Measurements from ENCODE around the gene ERGIC3. TPM values are rescaled to one million over a fixed set of nuclear protein-coding genes. Genes with fewer than 3 reads are reported as not detected.

The ERGIC3 gene
- total RNA-seq, 2 donors from 2014 or later, result 120 to 136 TPM

- Histone ChIP-seq H3K4me3 (no peak overlapping the region), H3K9me3 (no peaks in the 10 kb centered on the region), H3K27ac (no peak overlapping the region), H3K27me3 (no peaks in the 10 kb centered on the region), H3K4me1 (no peaks in the 10 kb centered on the region), H3K36me3 (replicated peaks in 1 of 2; ENCODE audit: insufficient read depth in 1 of 2, low read depth in 2 of 2) (peaks cover 0 to 22% of the 10 kb centered on the region in 2 donors)
- no peak for DNase-seq
- WGBS, 2 donors, result 88 to 100% methylated on average over 4 to 7 of the region's 8 CpGs
- intact Hi-C loops (cut with DNase I), result no loop called here
- ATAC-seq, result no peak
- TF ChIP-seq POLR2A (IDR thresholded peaks at IDR 0.05) (no peak), CTCF (IDR thresholded peaks at IDR 0.05) (no peak)
Measured at GRCh38 chr20:35556871-35557270, 15.0 kb downstream of the ERGIC3 start.

- 84 to 95% methylated on average over 4 of the region's 4 CpGs for WGBS, 2 donors
- no peak for TF ChIP-seq CTCF (IDR thresholded peaks at IDR 0.05)
- no peaks in the 10 kb centered on the region for H3K4me1 ChIP-seq
- intact Hi-C loops (cut with DNase I), result no loop called here
- DNase-seq, result no peak
- no peaks in the 10 kb centered on the region for H3K9me3 ChIP-seq
- ATAC-seq, result no peak
- no peak overlapping the region for H3K4me3 ChIP-seq
- H3K27ac ChIP-seq, result no peak overlapping the region
- peaks cover 0 to 19% of the 10 kb centered on the region in 2 donors for H3K36me3 ChIP-seq (replicated peaks in 1 of 2; ENCODE audit: insufficient read depth in 1 of 2, low read depth in 2 of 2)
- no peaks in the 10 kb centered on the region for H3K27me3 ChIP-seq
Measured at GRCh38 chr20:35558451-35558850, 16.6 kb downstream of the ERGIC3 start.

- H3K9me3 ChIP-seq, result no peaks in the 10 kb centered on the region
- H3K27me3 ChIP-seq, result no peaks in the 10 kb centered on the region
- H3K36me3 ChIP-seq (replicated peaks in 1 of 2; ENCODE audit: insufficient read depth in 1 of 2, low read depth in 2 of 2), result peaks cover 0 to 18% of the 10 kb centered on the region in 2 donors
- H3K27ac ChIP-seq, result no peak overlapping the region
- ATAC-seq (no peak), DNase-seq (no peak)
- no peak overlapping the region for H3K4me3 ChIP-seq
- WGBS, 2 donors, result 90 to 91% methylated on average over 22 to 23 of the region's 24 CpGs
- TF ChIP-seq POLR2A (IDR thresholded peaks at IDR 0.05) (no peak), CTCF (IDR thresholded peaks at IDR 0.05) (no peak)
- no peaks in the 10 kb centered on the region for H3K4me1 ChIP-seq
- intact Hi-C loops (cut with DNase I), result no loop called here
Measured at GRCh38 chr20:35559042-35559693, 17.3 kb downstream of the ERGIC3 start.

GRCh38 chr20:35560105-35560511 is 18.2 kb downstream of the ERGIC3 start:
- no peak for TF ChIP-seq POLR2A (IDR thresholded peaks at IDR 0.05)
- no peak for TF ChIP-seq CTCF (IDR thresholded peaks at IDR 0.05)
- H3K27ac ChIP-seq, result no peak overlapping the region
- DNase-seq (no peak), ATAC-seq (no peak)
- H3K9me3 ChIP-seq, result no peaks in the 10 kb centered on the region
- peaks cover 0 to 15% of the 10 kb centered on the region in 2 donors for H3K36me3 ChIP-seq (replicated peaks in 1 of 2; ENCODE audit: insufficient read depth in 1 of 2, low read depth in 2 of 2)
- H3K4me1 ChIP-seq, result no peaks in the 10 kb centered on the region
- H3K4me3 ChIP-seq, result no peak overlapping the region
- 73 to 77% methylated on average over 10 to 18 of the region's 18 CpGs for WGBS, 2 donors
- intact Hi-C loops (cut with DNase I), result no loop called here
- no peaks in the 10 kb centered on the region for H3K27me3 ChIP-seq

GRCh38 chr20:35560541-35560940 is 18.7 kb downstream of the ERGIC3 start:
- intact Hi-C loops (cut with DNase I), result no loop called here
- DNase-seq, result no peak
- TF ChIP-seq POLR2A (IDR thresholded peaks at IDR 0.05) (no peak), CTCF (IDR thresholded peaks at IDR 0.05) (no peak)
- peaks cover 0 to 11% of the 10 kb centered on the region in 2 donors for H3K36me3 ChIP-seq (replicated peaks in 1 of 2; ENCODE audit: insufficient read depth in 1 of 2, low read depth in 2 of 2)
- H3K9me3 ChIP-seq, result no peaks in the 10 kb centered on the region
- no peaks in the 10 kb centered on the region for H3K4me1 ChIP-seq
- whole genome bisulfite sequencing, 2 donors, result 60 to 83% methylated on average over 3 to 10 of the region's 10 CpGs
- no peak overlapping the region for H3K27ac ChIP-seq
- no peaks in the 10 kb centered on the region for H3K27me3 ChIP-seq
- no peak overlapping the region for H3K4me3 ChIP-seq
- ATAC-seq, result no peak
